Tibial nerve (tissue), 4 donors: ENCODE measurements around the gene RASGRP3. TPM values are rescaled to one million over a fixed set of nuclear protein-coding genes. Genes with fewer than 3 reads are reported as not detected.

Experiments
- DNase-seq, 2 donors: peaks; one replicate each; pipeline ENCODE4 v3.0.0-alpha.2; 2019; ENCODE audit warnings: low spot score in 2 of 2
- H3K27ac ChIP-seq, 4 donors: fragments of 200-600 bp; sonication (generic) in 3 of 4; one replicate each; pipeline ENCODE4 v1.5.1; 2017 to 2019; ENCODE audit warnings: mild to moderate bottlenecking in 1 of 4
- H3K27me3 ChIP-seq, 2 donors: fragments of 200-600 bp; sonication (generic) in 1 of 2; one replicate each; pipeline versions ENCODE4 v1.5.1 to v1.6.0; 2017 to 2019
- H3K36me3 ChIP-seq, 3 donors: fragments of 200-600 bp; sonication (generic); one replicate each; pipeline ENCODE4 v1.5.1; 2018 to 2019
- H3K4me1 ChIP-seq, 4 donors: fragments of 200-600 bp; sonication (generic) in 3 of 4; one replicate each; pipeline ENCODE4 v1.5.1; 2017 to 2019
- H3K4me3 ChIP-seq, 4 donors: fragments of 200-600 bp; sonication (generic) in 3 of 4; one replicate each; pipeline ENCODE4 v1.5.1; 2017 to 2019; ENCODE audit warnings: mild to moderate bottlenecking in 1 of 4, moderate library complexity in 1 of 4
- H3K9me3 ChIP-seq, 4 donors: fragments of 200-600 bp; sonication (generic) in 3 of 4; one replicate each; pipeline ENCODE4 v1.5.1; 2017 to 2019
- CTCF ChIP-seq, 5 experiments: fragments of 200-600 bp in 3 of 5; fragments of 450-650 bp in 2 of 5; sonication (generic) in 3 of 5; IDR thresholded peaks; one replicate each; pipeline ENCODE4 v1.5.1; 2016 to 2019; ENCODE audit warnings: antibody characterized with exemption in 5 of 5, mild to moderate bottlenecking in 3 of 5, moderate library complexity in 2 of 5
- EP300 ChIP-seq, 2 donors: sonication (generic); formaldehyde crosslinking; IDR thresholded peaks; one replicate each; pipeline ENCODE4 v1.6.1; 2017; ENCODE audit warnings: antibody characterized with exemption in 2 of 2, mild to moderate bottlenecking in 1 of 2
- POLR2A ChIP-seq, 2 donors: fragments of 450-650 bp; IDR thresholded peaks; one replicate each; pipeline ENCODE4 v1.6.1; 2017; ENCODE audit warnings: antibody characterized with exemption in 2 of 2, mild to moderate bottlenecking in 2 of 2, moderate library complexity in 2 of 2
- WGBS, 2 donors: methylation state at CpG; one replicate each; pipeline ENCODE4 v1.1.5; 2018; 5-methylcytosine and 5-hydroxymethylcytosine counted together
- total RNA-seq, 4 donors: library from RNA; depleted of rRNA; stranded (reverse); fragments of >200 nt; gene quantifications; one replicate each; pipeline ENCODE4 v1.1.0, GENCODE V29; 2016

RASGRP3 gene
- total RNA-seq, 4 donors from 2014 or later: 2.4 to 5.4 (median 3.9) TPM

GRCh38 chr2:33494155-33494779 is 17.8 kb downstream of the RASGRP3 start:
- H3K36me3 ChIP-seq: no peaks in the 10 kb centered on the region
- 84 to 86% methylated on average over 10 of the region's 10 CpGs for whole genome bisulfite sequencing, 2 donors

GRCh38 chr2:33494877-33495641 is 18.6 kb downstream of the RASGRP3 start:
- H3K27ac ChIP-seq: no peak overlapping the region
- no peak overlapping the region for H3K4me3 ChIP-seq
- WGBS, 2 donors: 87 to 92% methylated on average over 8 of the region's 8 CpGs
- no peaks in the 10 kb centered on the region for H3K27me3 ChIP-seq
- peaks cover 0 to 5% (median 2%) of the 10 kb centered on the region in 4 donors for H3K4me1 ChIP-seq
- H3K36me3 ChIP-seq: no peaks in the 10 kb centered on the region
- H3K9me3 ChIP-seq: no peaks in the 10 kb centered on the region
- TF ChIP-seq POLR2A (IDR thresholded peaks at IDR 0.05) (no peak), EP300 (IDR thresholded peaks at IDR 0.05) (no peak), CTCF (IDR thresholded peaks at IDR 0.05) (no peak)
- DNase-seq: no peak

More at GRCh38 chr2:33494155-33494779, 17.8 kb downstream of the RASGRP3 start:
- peak overlapping the region in 1 of 4 donors; percentile 8 for H3K27ac ChIP-seq
- no peaks in the 10 kb centered on the region for H3K9me3 ChIP-seq
- no peak for DNase-seq
- no peaks in the 10 kb centered on the region for H3K27me3 ChIP-seq
- H3K4me1 ChIP-seq: peaks cover 0 to 5% (median 2%) of the 10 kb centered on the region in 4 donors
- no peak overlapping the region for H3K4me3 ChIP-seq
- TF ChIP-seq POLR2A (IDR thresholded peaks at IDR 0.05) (no peak), CTCF (IDR thresholded peaks at IDR 0.05) (no peak), EP300 (IDR thresholded peaks at IDR 0.05) (no peak)

GRCh38 chr2:33495683-33496082 is 19.2 kb downstream of the RASGRP3 start:
- H3K36me3 ChIP-seq: no peaks in the 10 kb centered on the region
- H3K27me3 ChIP-seq: no peaks in the 10 kb centered on the region
- peaks cover 0 to 5% (median 2%) of the 10 kb centered on the region in 4 donors for H3K4me1 ChIP-seq
- no peak overlapping the region for H3K27ac ChIP-seq
- no peak for DNase-seq
- no peak overlapping the region for H3K4me3 ChIP-seq
- H3K9me3 ChIP-seq: no peaks in the 10 kb centered on the region
- 73 to 84% methylated on average over 2 of the region's 2 CpGs for WGBS, 2 donors
- no peak for TF ChIP-seq POLR2A (IDR thresholded peaks at IDR 0.05)
- TF ChIP-seq CTCF (IDR thresholded peaks at IDR 0.05): no peak
- no peak for TF ChIP-seq EP300 (IDR thresholded peaks at IDR 0.05)

- Histone ChIP-seq H3K27me3 (no peaks in the 10 kb centered on the region), H3K4me1 (peaks cover 0 to 5% (median 2%) of the 10 kb centered on the region in 4 donors), H3K4me3 (no peak overlapping the region), H3K9me3 (no peaks in the 10 kb centered on the region), H3K36me3 (no peaks in the 10 kb centered on the region), H3K27ac (no peak overlapping the region)
- TF ChIP-seq POLR2A (IDR thresholded peaks at IDR 0.05): no peak
- WGBS, 2 donors: 40 to 53% methylated on average over 2 of the region's 2 CpGs
- DNase-seq: no peak
These were observed 19.7 kb downstream of the RASGRP3 start for GRCh38 chr2:33496150-33496549.

GRCh38 chr2:33496726-33497125 is 20.3 kb downstream of the RASGRP3 start:
- Histone ChIP-seq H3K36me3 (no peaks in the 10 kb centered on the region), H3K9me3 (no peaks in the 10 kb centered on the region), H3K4me3 (no peak overlapping the region), H3K4me1 (peaks cover 0 to 5% (median 2%) of the 10 kb centered on the region in 4 donors), H3K27me3 (no peaks in the 10 kb centered on the region), H3K27ac (no peak overlapping the region)
- no peak for DNase-seq
- TF ChIP-seq POLR2A (IDR thresholded peaks at IDR 0.05): no peak
- TF ChIP-seq CTCF (IDR thresholded peaks at IDR 0.05): no peak
- TF ChIP-seq EP300 (IDR thresholded peaks at IDR 0.05): no peak
- WGBS, 2 donors: 74% methylated on average over 2 of the region's 2 CpGs
